OCI-LY7 (cell line): ENCODE measurements around the gene HGFAC.

Source experiments
- CTCF ChIP-seq: fragments of 200-600 bp; sonication (generic); conservative IDR thresholded peaks from 2 replicates; pipeline ENCODE4 v1.5.1; 2014; ENCODE audit warnings: mild to moderate bottlenecking, antibody characterized with exemption, low read length, moderate library complexity, mixed read lengths
- EZH2phosphoT487 ChIP-seq: fragments of 200-600 bp; sonication (generic); IDR thresholded peaks from 2 replicates; pipeline ENCODE4 v1.6.1; 2018; ENCODE audit warnings: low read depth, borderline replicate concordance, mild to moderate bottlenecking, mixed run types, antibody characterized with exemption, low read length, moderate library complexity, mixed read lengths

GRCh38 chr4:3473996-3474765 lies 32.4 kb downstream of the HGFAC start:
- TF ChIP-seq CTCF, result no peak
- no peak for TF ChIP-seq EZH2phosphoT487
